Measurements from ENCODE around the gene RFFL. TPM values are rescaled to one million over a fixed set of nuclear protein-coding genes. Genes with fewer than 3 reads are reported as not detected.

RFFL gene
- polyA plus RNA-seq, 2 of the 4 experiments (the other 2 are of a cell fraction): 22.7 to 35.5 TPM

DNA sequence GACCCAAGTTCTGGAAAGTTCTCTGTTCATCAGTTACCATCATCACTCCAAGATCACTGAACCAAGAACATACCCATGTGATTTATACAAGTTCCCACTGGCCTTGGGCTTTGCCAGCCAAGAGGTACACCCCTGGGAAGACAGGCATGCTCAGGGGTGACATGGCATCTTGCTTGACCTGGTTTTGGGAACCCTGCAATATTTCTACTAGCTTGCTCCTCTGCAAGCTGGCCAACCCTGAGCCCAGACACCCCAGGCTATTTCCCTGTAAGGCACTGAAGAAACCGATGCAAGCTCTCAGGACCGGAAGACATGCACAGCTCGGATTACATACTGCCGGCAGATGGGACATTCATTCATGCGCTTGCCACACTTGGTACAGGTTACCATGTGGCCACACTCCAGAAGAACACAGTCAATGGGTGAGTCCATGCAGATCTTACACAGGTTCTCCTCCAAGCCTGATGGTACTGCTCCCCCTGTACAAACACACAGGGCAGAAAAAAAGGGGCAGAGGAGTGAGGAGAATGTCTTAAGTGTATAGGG, 51.8 kb downstream of the RFFL start:
- DNase-seq (ENCODE audit: low read depth in 1 of 2, low spot score in 1 of 2): no peak
- H3K4me2 ChIP-seq: no peak overlapping the region
- 86% methylated on average over 5 of the region's 5 CpGs for WGBS (ENCODE audit: missing lambda C conversion rate)
- no peak overlapping the region for H3K27ac ChIP-seq
- CTCF ChIA-PET: interaction anchor here (0.6 to 6.7 kb wide), 8 partner anchors 12 to 855 kb away, joined by 3 to 62 read pairs (median 6); partner anchors contain the start of genes RAD51D and RFFL
- POLR2A ChIA-PET: no interaction called here
- ATAC-seq: no peak
- no peaks in the 10 kb centered on the region for H3K4me1 ChIP-seq
- FAIRE-seq: no peak
- no peaks in the 10 kb centered on the region for H3K9me3 ChIP-seq
- TF ChIP-seq FOSB (CRISPR knock-in tag; IDR thresholded peaks at IDR 0.05) (no peak), JUNB (IDR thresholded peaks at IDR 0.05) (no peak), CBX2 (IDR thresholded peaks at IDR 0.05; ENCODE audit: borderline replicate concordance, low read depth) (no peak), RNF2 (IDR thresholded peaks at IDR 0.05; ENCODE audit: borderline replicate concordance, low read depth) (no peak), EHF (CRISPR knock-in tag; IDR thresholded peaks at IDR 0.05) (no peak), TP53 (CRISPR knock-in tag; IDR thresholded peaks at IDR 0.05) (no peak), KDM1A (IDR thresholded peaks at IDR 0.05; ENCODE audit: low read depth) (no peak), ZSCAN20 (CRISPR knock-in tag; IDR thresholded peaks at IDR 0.05) (no peak), ZC3H11A (IDR thresholded peaks at IDR 0.05) (no peak), GATA3 (IDR thresholded peaks at IDR 0.05; ENCODE audit: borderline replicate concordance) (no peak), TFCP2L1 (CRISPR knock-in tag; IDR thresholded peaks at IDR 0.05) (no peak), USF2 (IDR thresholded peaks at IDR 0.05) (no peak), FOXS1 (CRISPR knock-in tag; IDR thresholded peaks at IDR 0.05) (no peak), PBX3 (IDR thresholded peaks at IDR 0.05) (no peak)
- TF ChIP-seq, protein P1, sequence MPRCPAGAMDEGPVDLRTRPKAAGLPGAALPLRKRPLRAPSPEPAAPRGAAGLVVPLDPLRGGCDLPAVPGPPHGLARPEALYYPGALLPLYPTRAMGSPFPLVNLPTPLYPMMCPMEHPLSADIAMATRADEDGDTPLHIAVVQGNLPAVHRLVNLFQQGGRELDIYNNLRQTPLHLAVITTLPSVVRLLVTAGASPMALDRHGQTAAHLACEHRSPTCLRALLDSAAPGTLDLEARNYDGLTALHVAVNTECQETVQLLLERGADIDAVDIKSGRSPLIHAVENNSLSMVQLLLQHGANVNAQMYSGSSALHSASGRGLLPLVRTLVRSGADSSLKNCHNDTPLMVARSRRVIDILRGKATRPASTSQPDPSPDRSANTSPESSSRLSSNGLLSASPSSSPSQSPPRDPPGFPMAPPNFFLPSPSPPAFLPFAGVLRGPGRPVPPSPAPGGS (IDR thresholded peaks at IDR 0.05): no peak
- H3K4me3 ChIP-seq: no peak overlapping the region

GRCh38 chr17:35010093-35010492, 53.4 kb downstream of the RFFL start:
- FAIRE-seq (no peak), DNase-seq (ENCODE audit: low read depth in 1 of 2, low spot score in 1 of 2) (no peak), ATAC-seq (no peak)
- 78% methylated on average over 3 of the region's 3 CpGs for WGBS (ENCODE audit: missing lambda C conversion rate)
- no peaks in the 10 kb centered on the region for H3K4me1 ChIP-seq
- H3K4me3 ChIP-seq: no peak overlapping the region
- ChIA-PET POLR2A (no interaction called here), CTCF (interaction anchor here (0.7 to 6.7 kb wide), 8 partner anchors 11 to 110 kb away, joined by 3 to 62 read pairs (median 4); no protein-coding TSS in a partner anchor)
- TF ChIP-seq SREBF2 (IDR thresholded peaks at IDR 0.05) (no peak), FOXS1 (CRISPR knock-in tag; IDR thresholded peaks at IDR 0.05) (no peak), REST (IDR thresholded peaks at IDR 0.05) (no peak), PHF8 (IDR thresholded peaks at IDR 0.05; ENCODE audit: borderline replicate concordance, low read depth) (no peak), POLR2A (IDR thresholded peaks at IDR 0.05; ENCODE audit: low read length) (no peak), JUN (IDR thresholded peaks at IDR 0.05) (no peak), CHD2 (IDR thresholded peaks at IDR 0.05; ENCODE audit: low read length, partially characterized antibody) (no peak), GATA3 (IDR thresholded peaks at IDR 0.05; ENCODE audit: borderline replicate concordance) (no peak)
- TF ChIP-seq, protein P2, sequence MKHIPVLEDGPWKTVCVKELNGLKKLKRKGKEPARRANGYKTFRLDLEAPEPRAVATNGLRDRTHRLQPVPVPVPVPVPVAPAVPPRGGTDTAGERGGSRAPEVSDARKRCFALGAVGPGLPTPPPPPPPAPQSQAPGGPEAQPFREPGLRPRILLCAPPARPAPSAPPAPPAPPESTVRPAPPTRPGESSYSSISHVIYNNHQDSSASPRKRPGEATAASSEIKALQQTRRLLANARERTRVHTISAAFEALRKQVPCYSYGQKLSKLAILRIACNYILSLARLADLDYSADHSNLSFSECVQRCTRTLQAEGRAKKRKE (CRISPR knock-in tag; IDR thresholded peaks at IDR 0.05; ENCODE audit: low read depth): no peak
- H3K9me3 ChIP-seq: no peaks in the 10 kb centered on the region
- H3K4me2 ChIP-seq: no peak overlapping the region
- H3K27ac ChIP-seq: no peak overlapping the region
